Measurements from ENCODE around the gene OR14A2.
"Not testable (repeated sequence)": the region's sequence is repeated elsewhere in the genome, so short reads cannot be mapped to it uniquely, and the experiment has no call there.

OR14A2 gene

GRCh38 chr1:247748041-247748440 is at the start of gene OR14A2:
Gene OR14A2 (minus strand): TSS chr1:247748141.
- DNase-seq, result no peak

- DNase-seq, result no peak
Observed at GRCh38 chr1:247797518-247797917, 49.6 kb upstream of the OR14A2 start.

- no peak for DNase-seq
Observed at GRCh38 chr1:247769603-247770002, 21.7 kb upstream of the OR14A2 start.

DNA sequence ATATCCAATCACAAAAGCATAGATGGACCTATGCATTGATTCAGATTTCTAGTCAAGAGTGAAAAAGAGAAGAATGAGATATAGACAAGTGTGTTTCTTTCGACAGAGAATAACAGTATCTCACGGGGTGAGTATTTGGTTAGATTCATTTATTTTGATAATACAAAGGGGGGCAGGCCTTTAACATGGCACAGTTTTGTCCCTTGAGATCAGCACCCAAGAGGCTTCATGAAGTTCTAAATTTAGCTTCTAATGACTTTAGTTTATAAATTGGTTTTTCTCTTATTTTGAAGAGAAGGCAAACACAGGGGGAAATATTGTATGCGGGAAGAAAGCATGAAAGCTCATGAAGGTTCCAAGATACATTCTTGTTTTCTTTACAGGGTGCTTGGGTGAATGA is 12.5 kb upstream of the OR14A2 start, which contains the start of gene OR1C1:
OR1C1 (minus strand) TSS at position 101 of the 400 bp plus-strand sequence. CDS start 2,150 bp downstream, outside the sequence.
- DNase-seq, result no peak

DNA sequence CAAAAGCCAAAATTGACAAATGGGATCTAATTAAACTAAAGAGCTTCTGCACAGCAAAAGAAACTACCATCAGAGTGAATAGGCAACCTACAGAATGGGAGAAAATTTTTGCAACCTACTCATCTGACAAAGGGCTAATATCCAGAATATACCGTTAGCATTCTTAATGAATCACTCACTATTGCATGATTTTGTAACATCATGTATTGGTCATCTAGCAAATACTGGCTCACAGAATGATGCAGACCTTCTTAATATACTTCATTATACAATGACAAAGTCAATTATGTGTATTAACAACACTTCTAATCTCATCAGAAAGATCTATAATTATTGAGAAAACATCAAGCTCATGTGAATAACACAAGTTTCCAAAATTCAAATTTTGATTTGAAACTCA is 6.4 kb upstream of the OR14A2 start:
- not testable (repeated sequence) for DNase-seq

DNA sequence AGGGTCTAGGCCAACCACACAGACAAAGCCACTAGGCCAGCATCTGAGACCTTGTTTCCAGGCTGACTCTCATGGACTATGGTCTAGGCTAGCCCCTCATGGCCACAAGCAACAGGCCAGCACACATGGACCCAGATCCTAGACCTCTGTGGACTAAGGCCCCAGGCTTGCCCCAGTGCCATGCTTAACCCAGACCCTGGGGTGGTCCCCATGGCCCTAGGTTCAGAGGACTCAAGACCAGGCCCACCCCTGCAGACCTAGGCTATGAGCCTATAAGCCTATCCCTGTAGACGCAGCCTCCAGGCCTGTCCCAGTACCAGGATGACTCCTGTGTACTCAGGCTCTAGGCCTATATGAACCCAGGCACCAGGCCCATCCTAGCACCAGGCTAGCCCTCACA is 1.9 kb upstream of the OR14A2 start:
- no peak for DNase-seq

DNA sequence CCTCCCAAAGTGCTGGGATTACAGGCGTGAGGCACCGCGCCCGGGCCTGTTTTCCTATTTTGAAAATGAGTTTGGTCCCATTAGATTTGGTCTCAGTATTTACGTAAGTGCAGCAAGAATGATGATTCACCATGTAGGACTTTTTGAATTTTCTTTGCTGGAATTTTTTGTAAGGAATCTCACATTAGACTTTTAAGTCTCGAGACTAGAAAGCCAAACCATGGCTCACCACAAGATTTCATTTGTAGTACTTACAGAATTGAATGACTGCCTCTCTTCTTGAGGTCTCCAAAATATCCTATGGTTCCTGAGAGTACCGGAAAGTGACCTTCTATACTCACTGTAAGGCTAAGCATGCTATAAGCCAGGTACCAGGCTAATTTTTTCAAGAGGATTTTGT is 325 bp downstream of the OR14A2 start:
- no peak for DNase-seq

- DNase-seq, result no peak
Observed at GRCh38 chr1:247746391-247746935, 1.5 kb downstream of the OR14A2 start.

- DNase-seq, result not testable (repeated sequence)
Observed at GRCh38 chr1:247742215-247742760, 5.7 kb downstream of the OR14A2 start.

GRCh38 chr1:247741756-247742155 is 6.2 kb downstream of the OR14A2 start:
- DNase-seq, result no peak

DNA sequence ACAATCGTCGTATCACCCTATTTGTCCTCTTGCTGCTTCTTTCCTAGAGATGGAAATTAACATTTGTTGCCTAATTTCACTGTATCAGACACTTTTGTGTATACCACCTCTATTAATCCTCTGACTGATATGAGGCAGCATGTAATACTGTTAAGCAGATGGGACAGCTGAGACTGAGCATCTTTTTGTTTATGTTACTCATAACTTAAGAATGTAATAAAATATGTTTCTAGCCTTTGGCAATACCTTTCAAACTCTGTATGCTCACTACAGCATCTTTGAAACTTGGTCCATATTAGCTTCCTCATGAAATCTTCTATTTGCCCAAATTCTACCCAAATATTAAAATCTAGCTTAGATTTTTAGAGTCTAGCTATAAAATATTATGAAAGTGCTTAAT is 7.2 kb downstream of the OR14A2 start:
- DNase-seq, result no peak

- no peak for DNase-seq
Observed at GRCh38 chr1:247738315-247738714, 9.6 kb downstream of the OR14A2 start, which contains the start of gene OR14K1. Gene OR14K1 (plus strand): TSS chr1:247738615. CDS start chr1:247738615, 0 bp downstream.

- DNase-seq, result no peak
Observed at GRCh38 chr1:247721222-247721621, 26.7 kb downstream of the OR14A2 start.

DNA sequence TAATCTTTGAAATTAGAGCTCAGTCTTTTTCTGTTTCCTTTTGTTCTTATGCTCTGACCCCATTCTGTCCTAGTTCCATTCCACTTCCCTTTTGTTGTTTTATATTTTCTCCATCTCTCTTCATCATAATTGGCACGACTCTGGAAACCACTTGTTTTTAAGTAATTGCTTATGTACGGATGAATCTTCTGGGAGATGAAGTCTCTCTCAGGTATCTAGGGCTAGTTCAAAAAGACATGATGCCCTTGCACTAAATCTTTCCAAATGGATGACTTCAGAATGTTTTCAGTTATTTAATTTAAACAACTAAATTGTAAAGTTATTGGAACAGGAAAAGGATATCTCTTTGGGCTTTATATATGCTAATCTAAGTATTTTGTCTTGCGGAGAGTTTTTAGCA is 31.4 kb downstream of the OR14A2 start, which contains the start of gene OR6F1:
OR6F1 (minus strand) TSS at position 101 of the 400 bp plus-strand sequence. CDS start 3,891 bp downstream, outside the sequence.
- DNase-seq, result no peak

DNA sequence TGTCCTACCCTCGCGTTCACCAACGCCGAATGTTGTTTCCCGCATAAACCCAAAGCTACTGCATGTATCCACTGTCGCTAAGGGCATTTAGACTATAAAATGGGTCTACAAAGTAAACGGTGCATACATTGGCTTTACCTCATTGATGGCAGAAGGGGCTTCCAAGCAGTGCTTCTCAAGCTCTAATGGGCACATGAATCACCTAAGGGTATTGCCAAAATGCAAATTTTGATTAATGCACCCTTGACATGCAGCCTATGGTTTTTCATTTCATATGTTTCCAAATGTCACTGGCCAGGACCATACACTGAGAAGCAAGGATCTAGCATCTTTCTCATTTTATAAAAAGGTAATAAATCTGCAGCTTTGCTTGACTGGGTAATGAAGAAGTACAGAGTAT is 34.2 kb downstream of the OR14A2 start:
- no peak for DNase-seq

DNA sequence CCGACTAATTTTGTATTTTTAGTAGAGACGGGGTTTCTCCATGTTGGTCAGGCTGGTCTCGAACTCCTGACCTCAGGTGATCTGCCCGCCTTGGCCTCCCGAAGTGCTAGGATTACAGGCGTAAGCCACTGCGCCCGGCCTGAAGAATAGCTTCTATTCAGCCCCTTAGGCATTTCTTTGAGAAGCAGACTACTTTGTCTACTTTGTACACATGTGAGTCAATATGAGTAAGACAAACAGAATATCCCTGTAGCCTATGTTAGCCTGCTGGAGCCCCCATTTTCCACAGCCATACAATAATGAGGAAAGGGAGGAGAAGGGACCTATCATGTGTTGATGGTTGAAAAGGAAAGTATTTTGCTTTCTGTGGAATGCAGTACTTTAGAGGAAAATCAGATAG is 37.3 kb downstream of the OR14A2 start:
- DNase-seq, result not testable (repeated sequence)

DNA sequence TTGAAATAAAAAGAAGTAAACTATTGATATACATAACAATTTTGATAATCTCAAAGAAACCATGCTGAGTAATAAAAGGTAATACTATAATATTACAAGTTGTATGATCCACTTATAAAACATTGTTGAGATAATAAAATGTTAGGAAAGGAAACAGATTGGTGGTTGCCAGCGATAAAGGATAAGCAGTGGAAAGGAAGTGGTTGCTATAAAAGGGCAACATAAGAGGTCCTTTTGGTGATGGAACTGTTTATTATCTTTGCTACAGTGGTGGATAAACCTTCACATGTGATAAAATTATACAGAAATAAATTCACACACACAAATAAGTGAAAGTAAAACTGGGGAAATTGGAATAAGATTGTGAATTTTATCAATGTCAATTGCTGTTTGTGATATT is 46.6 kb downstream of the OR14A2 start:
- peak; percentile 50 for DNase-seq

GRCh38 chr1:247681288-247681897 is 66.5 kb downstream of the OR14A2 start:
- peak; percentile 94 for DNase-seq

- no peak for DNase-seq
Observed at GRCh38 chr1:247680171-247680570, 67.8 kb downstream of the OR14A2 start.

DNA sequence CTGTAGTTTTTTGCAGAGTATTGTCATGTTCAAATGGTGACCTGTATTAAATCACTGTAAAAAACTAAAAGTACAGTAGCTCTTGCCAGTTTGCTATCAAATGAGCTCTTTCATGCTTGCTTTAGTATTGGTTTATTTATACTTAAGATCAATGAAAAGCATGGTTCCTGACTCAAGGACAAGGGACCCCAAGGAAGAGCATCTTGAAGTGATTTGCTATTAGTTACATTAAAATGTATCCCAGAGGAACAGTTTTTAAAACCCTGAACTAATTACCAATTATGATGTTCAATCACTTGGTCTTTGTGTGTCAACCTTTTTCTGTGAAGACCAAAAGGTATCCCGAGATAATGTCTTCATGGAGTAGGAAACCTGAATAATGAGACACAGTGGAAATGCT is 68.3 kb downstream of the OR14A2 start, which contains the start of gene OR13G1:
OR13G1 (minus strand) TSS at position 101 of the 400 bp plus-strand sequence. CDS start 6,698 bp downstream, outside the sequence.
- no peak for DNase-seq
